Brain microvascular endothelial cell (primary cell): ENCODE results near the gene LRRTM4.

Experiments
- DNase-seq: peaks from one replicate; pipeline ENCODE4 v3.0.0-alpha.2; 2020
- H3K27ac ChIP-seq: fragments of 250-450 bp; sonication (Bioruptor Pico); 2 replicates; pipeline ENCODE4 v1.5.1; 2020; ENCODE audit warnings: mild to moderate bottlenecking, moderate library complexity
- H3K27me3 ChIP-seq: fragments of 250-450 bp; sonication (Bioruptor Pico); replicated peaks from 2 replicates; pipeline ENCODE4 v1.5.1; 2020; ENCODE audit warnings: mild to moderate bottlenecking
- H3K36me3 ChIP-seq: fragments of 250-450 bp; sonication (Bioruptor Pico); replicated peaks from 2 replicates; pipeline ENCODE4 v1.5.1; 2020; ENCODE audit warnings: mild to moderate bottlenecking
- H3K4me3 ChIP-seq: 2 replicates; pipeline ENCODE4 v1.5.1; 2011; ENCODE audit warnings: low read depth, mild to moderate bottlenecking, control low read depth, low read length, moderate library complexity
- CTCF ChIP-seq: IDR thresholded peaks from 2 replicates; pipeline ENCODE4 v1.5.1; 2011; ENCODE audit warnings: low read depth, mild to moderate bottlenecking, moderate library complexity, low read length, control low read depth, inconsistent platforms; ENCODE audit errors: missing control alignments
- in situ Hi-C: cut with HindIII; loops from 2 replicates; pipeline ENCODE4 v1.10.0; 2017; ENCODE audit warnings: low sequenced_read_pairs, low pct_ligation_motif_present

LRRTM4 gene

GRCh38 chr2:77086478-77086877, 435.7 kb downstream of the LRRTM4 start:
- no peak for TF ChIP-seq CTCF
- in situ Hi-C loops: no loop called here
- Histone ChIP-seq H3K27me3 (no peaks in the 10 kb centered on the region), H3K36me3 (no peaks in the 10 kb centered on the region), H3K4me3 (no peak overlapping the region), H3K27ac (no peak overlapping the region)
- no peak for DNase-seq

- TF ChIP-seq CTCF: no peak
- no peaks in the 10 kb centered on the region for H3K27me3 ChIP-seq
- no peak for DNase-seq
Observed at GRCh38 chr2:77086051-77086450, 436.1 kb downstream of the LRRTM4 start.

GRCh38 chr2:77085561-77085960, 436.6 kb downstream of the LRRTM4 start:
- TF ChIP-seq CTCF: no peak
- in situ Hi-C loops: no loop called here
- DNase-seq: no peak

More at GRCh38 chr2:77086051-77086450, 436.1 kb downstream of the LRRTM4 start:
- Histone ChIP-seq H3K4me3 (no peak overlapping the region), H3K36me3 (no peaks in the 10 kb centered on the region), H3K27ac (no peak overlapping the region)
- in situ Hi-C loops: no loop called here

GRCh38 chr2:77081597-77081996, 440.6 kb downstream of the LRRTM4 start:
- no peak for DNase-seq
- in situ Hi-C loops: no loop called here
- no peak overlapping the region for H3K27ac ChIP-seq
- no peaks in the 10 kb centered on the region for H3K27me3 ChIP-seq
- no peaks in the 10 kb centered on the region for H3K36me3 ChIP-seq
- TF ChIP-seq CTCF: no peak
- H3K4me3 ChIP-seq: no peak overlapping the region

More at GRCh38 chr2:77085561-77085960, 436.6 kb downstream of the LRRTM4 start:
- Histone ChIP-seq H3K4me3 (no peak overlapping the region), H3K36me3 (no peaks in the 10 kb centered on the region), H3K27me3 (no peaks in the 10 kb centered on the region), H3K27ac (no peak overlapping the region)

GRCh38 chr2:77064324-77064723, 457.9 kb downstream of the LRRTM4 start:
- Histone ChIP-seq H3K4me3 (no peak overlapping the region), H3K36me3 (no peaks in the 10 kb centered on the region), H3K27ac (no peak overlapping the region), H3K27me3 (no peaks in the 10 kb centered on the region)
- TF ChIP-seq CTCF: no peak
- no peak for DNase-seq
- in situ Hi-C loops: no loop called here

- no peaks in the 10 kb centered on the region for H3K36me3 ChIP-seq
- in situ Hi-C loops: no loop called here
- TF ChIP-seq CTCF: no peak
- no peaks in the 10 kb centered on the region for H3K27me3 ChIP-seq
- no peak overlapping the region for H3K4me3 ChIP-seq
- no peak overlapping the region for H3K27ac ChIP-seq
- no peak for DNase-seq
Observed at GRCh38 chr2:77054938-77055337, 467.2 kb downstream of the LRRTM4 start.
